Bladder microvascular endothelial cell (primary cell): ENCODE data around the gene ATXN7L1. TPM values are rescaled to one million over a fixed set of nuclear protein-coding genes. Genes with fewer than 3 reads are reported as not detected.

Source experiments
- total RNA-seq: library from RNA; depleted of rRNA; stranded (reverse); fragments of >200 nt; gene quantifications from 2 replicates; pipeline ENCODE4 v1.2.3, GENCODE V29; 2014

ATXN7L1 gene, protein sequence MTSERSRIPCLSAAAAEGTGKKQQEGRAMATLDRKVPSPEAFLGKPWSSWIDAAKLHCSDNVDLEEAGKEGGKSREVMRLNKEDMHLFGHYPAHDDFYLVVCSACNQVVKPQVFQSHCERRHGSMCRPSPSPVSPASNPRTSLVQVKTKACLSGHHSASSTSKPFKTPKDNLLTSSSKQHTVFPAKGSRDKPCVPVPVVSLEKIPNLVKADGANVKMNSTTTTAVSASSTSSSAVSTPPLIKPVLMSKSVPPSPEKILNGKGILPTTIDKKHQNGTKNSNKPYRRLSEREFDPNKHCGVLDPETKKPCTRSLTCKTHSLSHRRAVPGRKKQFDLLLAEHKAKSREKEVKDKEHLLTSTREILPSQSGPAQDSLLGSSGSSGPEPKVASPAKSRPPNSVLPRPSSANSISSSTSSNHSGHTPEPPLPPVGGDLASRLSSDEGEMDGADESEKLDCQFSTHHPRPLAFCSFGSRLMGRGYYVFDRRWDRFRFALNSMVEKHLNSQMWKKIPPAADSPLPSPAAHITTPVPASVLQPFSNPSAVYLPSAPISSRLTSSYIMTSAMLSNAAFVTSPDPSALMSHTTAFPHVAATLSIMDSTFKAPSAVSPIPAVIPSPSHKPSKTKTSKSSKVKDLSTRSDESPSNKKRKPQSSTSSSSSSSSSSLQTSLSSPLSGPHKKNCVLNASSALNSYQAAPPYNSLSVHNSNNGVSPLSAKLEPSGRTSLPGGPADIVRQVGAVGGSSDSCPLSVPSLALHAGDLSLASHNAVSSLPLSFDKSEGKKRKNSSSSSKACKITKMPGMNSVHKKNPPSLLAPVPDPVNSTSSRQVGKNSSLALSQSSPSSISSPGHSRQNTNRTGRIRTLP
- 2.3 and 11.3 TPM in 2 replicates for total RNA-seq

DNA sequence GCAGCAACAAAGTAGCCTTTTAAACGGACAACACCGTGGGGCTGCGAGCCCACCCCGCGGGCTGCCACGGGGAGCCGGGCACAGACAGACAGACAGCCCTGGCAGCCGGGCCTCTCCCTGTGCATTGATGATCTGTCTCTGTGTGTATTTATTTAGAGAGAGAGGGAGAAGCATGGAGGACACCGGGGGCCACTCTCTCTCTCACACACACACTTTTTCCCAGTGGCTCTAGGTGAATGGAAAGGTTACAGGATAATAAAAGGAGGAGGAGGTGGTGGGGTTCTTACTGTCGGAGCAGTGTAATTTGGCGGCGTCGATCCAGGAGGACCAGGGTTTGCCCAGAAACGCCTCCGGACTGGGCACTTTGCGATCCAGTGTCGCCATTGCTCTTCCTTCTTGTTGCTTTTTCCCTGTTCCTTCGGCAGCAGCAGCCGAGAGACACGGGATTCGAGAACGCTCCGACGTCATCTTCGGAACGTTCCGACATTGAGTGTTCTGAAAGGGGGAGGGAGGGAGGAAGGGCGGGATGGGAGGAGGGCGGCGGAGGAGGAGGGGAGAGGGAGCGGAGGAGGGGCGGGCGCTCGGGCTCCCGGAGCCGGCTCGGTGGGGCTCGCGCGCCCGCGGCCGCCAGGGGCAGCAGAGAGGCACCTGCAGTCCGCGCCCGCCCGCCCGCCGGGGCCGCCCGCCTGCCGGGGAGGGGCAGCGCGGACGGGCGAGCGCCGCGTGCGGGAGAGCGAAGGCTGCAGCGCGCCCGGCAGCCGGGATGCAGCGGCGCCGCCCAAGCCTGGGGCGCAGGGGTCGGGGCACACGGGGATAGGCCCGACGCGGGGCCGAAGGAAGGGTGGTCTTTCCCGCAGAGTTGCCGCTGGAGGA is at the start of gene ATXN7L1:
Gene ATXN7L1, minus strand, starts transcription at position 509 of the 873 bp plus-strand sequence. Its CDS starts 41 bp downstream, at position 468.

DNA sequence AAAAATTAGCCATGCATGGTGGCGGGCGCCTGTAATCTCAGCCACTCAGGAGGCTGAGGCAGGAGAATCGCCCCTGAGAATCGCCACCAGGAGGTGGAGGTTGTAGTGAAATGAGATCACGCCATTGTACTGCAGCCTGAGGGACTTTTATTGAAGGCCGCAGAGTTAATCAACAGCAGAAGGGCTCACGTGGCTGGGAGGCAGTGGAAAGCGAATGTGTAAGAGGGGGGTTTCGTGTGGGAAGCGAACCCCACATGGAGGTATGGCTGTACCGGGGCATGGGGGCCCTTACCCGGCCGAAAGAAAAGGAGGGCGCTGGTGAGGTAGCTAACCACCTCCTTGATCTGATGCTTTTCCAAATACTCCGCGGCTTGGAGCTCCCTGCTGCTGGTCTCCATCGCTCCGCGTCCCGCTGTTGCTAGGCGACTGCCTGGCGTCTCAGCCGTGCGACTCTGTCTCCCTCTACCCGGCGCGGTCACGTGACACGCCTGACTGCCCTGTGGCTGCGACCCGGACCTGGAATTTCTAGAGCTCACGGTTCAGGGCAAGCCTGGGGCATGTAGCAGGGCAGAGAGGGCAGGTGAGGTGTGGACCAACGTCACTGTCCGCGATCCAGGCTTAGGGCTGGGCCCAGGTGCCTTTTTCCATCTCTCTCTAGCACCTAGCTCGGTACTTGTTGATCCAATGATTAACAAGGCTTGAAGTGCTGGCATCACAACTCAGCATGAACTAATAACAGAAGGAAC is 295.2 kb downstream of the ATXN7L1 start, which contains the start of gene EFCAB10:
Gene EFCAB10, minus strand, starts transcription at position 428 of the 746 bp plus-strand sequence. Its CDS starts 30 bp downstream, at position 398.

Other genes with a start within 250 kb of the ATXN7L1 start
- 0.81 and 1.2 TPM in 2 replicates for gene CDHR3, start 86.7 kb upstream of the ATXN7L1 start, total RNA-seq
- 44.2 and 117 TPM in 2 replicates for gene SYPL1, start 235.7 kb upstream of the ATXN7L1 start, total RNA-seq